ENCODE results near the gene C1QTNF2. TPM values are rescaled to one million over a fixed set of nuclear protein-coding genes. Genes with fewer than 3 reads are reported as not detected.

Gene C1QTNF2
- total RNA-seq, 2 experiments from 2014 or later = not detected

DNA sequence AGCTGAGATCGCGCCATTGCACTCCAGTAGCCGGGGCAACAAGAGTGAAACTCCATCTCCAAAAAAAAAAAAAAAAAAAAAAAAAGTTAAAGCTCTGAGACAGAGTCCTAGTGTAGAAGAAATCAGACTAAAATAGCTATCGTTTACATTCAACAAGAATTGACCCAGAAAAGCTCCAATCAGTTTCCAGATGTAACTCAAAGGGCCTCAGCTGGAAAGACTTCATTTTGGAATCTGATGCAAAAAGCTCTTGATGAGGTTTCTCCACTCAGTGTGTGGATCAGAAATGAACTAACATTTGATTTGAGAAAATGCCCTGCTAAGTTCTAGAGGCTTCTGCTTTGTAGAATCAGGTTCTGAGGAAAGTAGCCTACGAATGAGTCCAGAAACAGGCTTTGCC is 7.2 kb upstream of the C1QTNF2 start:
- POLR2A ChIA-PET = interaction anchor here (0.5 kb wide), 1 partner anchor 156 kb away, joined by 4 read pairs; no protein-coding TSS in a partner anchor
- CTCF ChIA-PET = no interaction called here

GRCh38 chr5:160376416-160376815 is 6.0 kb upstream of the C1QTNF2 start:
- CTCF ChIA-PET = interaction anchor here (0.5 kb wide), 1 partner anchor 231 kb away, joined by 3 read pairs; no protein-coding TSS in a partner anchor
- POLR2A ChIA-PET = no interaction called here

DNA sequence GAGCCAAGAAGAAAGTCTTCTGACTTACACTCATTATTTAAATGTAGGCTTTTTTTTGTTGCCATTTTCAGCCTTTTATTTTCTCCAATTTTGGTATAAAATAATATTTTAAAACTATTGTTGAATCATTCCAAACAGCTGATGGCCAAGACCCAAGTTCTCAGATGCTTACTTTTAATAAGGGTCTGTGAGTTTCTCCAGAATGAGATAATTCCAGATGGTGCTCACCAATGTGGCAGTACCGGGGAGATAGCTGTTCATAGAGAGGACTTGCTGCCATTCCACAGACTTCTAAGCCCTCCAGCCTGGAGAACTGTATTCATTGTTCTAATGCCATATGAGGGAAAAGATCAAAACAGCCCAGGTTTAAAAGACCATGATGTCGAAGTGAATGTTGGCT is 5.3 kb upstream of the C1QTNF2 start:
- POLR2A ChIA-PET = no interaction called here
- CTCF ChIA-PET = no interaction called here

GRCh38 chr5:160375166-160375565 is 4.7 kb upstream of the C1QTNF2 start:
- ChIA-PET POLR2A (no interaction called here), CTCF (no interaction called here)

- CTCF ChIA-PET = interaction anchor here (1.9 kb wide), 1 partner anchor 26 kb away, joined by 6 read pairs; no protein-coding TSS in a partner anchor
- POLR2A ChIA-PET = no interaction called here
Measured at GRCh38 chr5:160371294-160371693, 868 bp upstream of the C1QTNF2 start.

GRCh38 chr5:160370713-160371034 is 248 bp upstream of the C1QTNF2 start:
- POLR2A ChIA-PET = no interaction called here

DNA sequence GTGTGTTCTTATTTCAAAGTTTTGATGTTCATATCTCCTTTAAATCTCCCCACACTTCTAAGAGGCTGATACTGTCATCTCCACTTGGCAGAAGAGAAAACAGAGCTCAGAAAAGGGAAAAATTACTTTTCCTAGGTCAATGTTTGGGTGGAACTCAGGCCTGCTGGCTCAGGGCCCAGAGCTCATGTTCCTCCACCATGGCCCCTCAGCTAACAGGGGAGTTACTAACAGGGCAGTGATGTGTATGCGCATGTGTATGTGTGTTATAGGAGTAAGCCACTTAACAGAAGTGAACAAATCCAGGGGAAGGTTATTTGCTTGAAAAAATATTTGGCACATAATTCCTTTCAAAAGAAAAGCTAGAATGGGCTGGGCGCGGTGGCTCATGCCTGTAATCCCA is 2.5 kb downstream of the C1QTNF2 start:
- CTCF ChIA-PET = interaction anchor here (2.1 kb wide), 1 partner anchor 22 kb away, joined by 7 read pairs; no protein-coding TSS in a partner anchor
- POLR2A ChIA-PET = no interaction called here

More at GRCh38 chr5:160370713-160371034, 248 bp upstream of the C1QTNF2 start:
- CTCF ChIA-PET = interaction anchor here (0.5 to 1.9 kb wide), 3 partner anchors 26 to 352 kb away, joined by 4 to 6 read pairs (median 6); no protein-coding TSS in a partner anchor

- POLR2A ChIA-PET = interaction anchor here (0.6 kb wide), 1 partner anchor 24 kb away, joined by 3 read pairs; no protein-coding TSS in a partner anchor
- CTCF ChIA-PET = interaction anchor here (2.1 kb wide), 1 partner anchor 22 kb away, joined by 7 read pairs; no protein-coding TSS in a partner anchor
Measured at GRCh38 chr5:160367261-160367660, 3.2 kb downstream of the C1QTNF2 start.

- ChIA-PET CTCF (interaction anchor here (2.1 kb wide), 1 partner anchor 21 kb away, joined by 7 read pairs; no protein-coding TSS in a partner anchor), POLR2A (no interaction called here)
Measured at GRCh38 chr5:160366230-160366629, 4.2 kb downstream of the C1QTNF2 start.

GRCh38 chr5:160363660-160364395 is 6.6 kb downstream of the C1QTNF2 start:
- ChIA-PET CTCF (interaction anchor here (1.7 kb wide), 1 partner anchor 18 kb away, joined by 5 read pairs; no protein-coding TSS in a partner anchor), POLR2A (no interaction called here)

- POLR2A ChIA-PET = no interaction called here
- CTCF ChIA-PET = interaction anchor here (1.7 kb wide), 1 partner anchor 17 kb away, joined by 5 read pairs; no protein-coding TSS in a partner anchor
Measured at GRCh38 chr5:160363211-160363610, 7.2 kb downstream of the C1QTNF2 start.

GRCh38 chr5:160361624-160362228 is 8.7 kb downstream of the C1QTNF2 start:
- ChIA-PET POLR2A (no interaction called here), CTCF (no interaction called here)

GRCh38 chr5:160360310-160360709 is 10.1 kb downstream of the C1QTNF2 start:
- CTCF ChIA-PET = no interaction called here

GRCh38 chr5:160359816-160360215 is 10.6 kb downstream of the C1QTNF2 start:
- ChIA-PET POLR2A (no interaction called here), CTCF (no interaction called here)

More at GRCh38 chr5:160360310-160360709, 10.1 kb downstream of the C1QTNF2 start:
- POLR2A ChIA-PET = no interaction called here

DNA sequence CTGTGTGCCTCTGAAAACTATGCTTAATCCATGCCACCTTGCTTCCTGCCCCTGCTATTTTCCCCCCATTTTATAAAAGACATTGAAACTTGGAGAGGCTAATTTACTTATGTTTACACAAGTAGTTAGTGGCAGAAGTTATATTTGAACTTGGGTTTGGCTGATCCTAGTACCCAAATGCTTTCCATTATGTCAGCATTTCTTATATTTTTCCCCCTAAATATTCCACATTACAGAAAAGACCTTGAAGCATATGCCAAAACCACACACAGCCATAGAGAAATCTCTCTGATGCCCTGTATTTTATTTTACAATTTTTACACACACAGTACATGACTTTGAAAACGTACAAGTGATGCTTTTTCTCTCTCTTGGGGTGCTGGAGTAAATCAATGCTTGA is 11.2 kb downstream of the C1QTNF2 start:
- ChIA-PET POLR2A (no interaction called here), CTCF (no interaction called here)

- ChIA-PET CTCF (interaction anchor here (0.6 kb wide), 1 partner anchor 200 kb away, joined by 4 read pairs; no protein-coding TSS in a partner anchor), POLR2A (no interaction called here)
Measured at GRCh38 chr5:160357861-160358411, 12.5 kb downstream of the C1QTNF2 start.

DNA sequence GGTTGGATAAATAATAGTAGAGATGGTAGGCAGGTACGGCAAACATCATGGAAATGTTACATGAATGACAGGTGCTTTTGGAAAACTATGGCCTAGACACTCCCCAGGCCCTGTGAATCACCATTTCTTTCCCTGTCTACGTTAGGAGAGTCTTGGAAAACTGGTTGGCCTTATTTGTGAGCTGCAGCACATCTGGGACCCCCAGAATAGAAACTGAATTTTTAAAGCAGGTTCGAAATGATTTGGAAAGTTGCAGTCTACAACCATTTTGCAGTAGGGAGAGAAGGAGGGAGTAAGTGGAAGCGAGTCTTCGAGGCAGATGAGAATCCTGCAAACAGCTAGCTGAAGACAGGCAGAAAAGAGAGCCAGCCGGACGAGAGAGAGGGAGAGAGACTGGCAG is 13.0 kb downstream of the C1QTNF2 start:
- CTCF ChIA-PET = interaction anchor here (1.3 kb wide), 1 partner anchor 38 kb away, joined by 3 read pairs; no protein-coding TSS in a partner anchor
- POLR2A ChIA-PET = no interaction called here

GRCh38 chr5:160356550-160357347 is 13.7 kb downstream of the C1QTNF2 start:
- CTCF ChIA-PET = interaction anchor here (0.6 to 1.3 kb wide), 2 partner anchors 39 to 161 kb away, joined by 3 to 4 read pairs; no protein-coding TSS in a partner anchor
- POLR2A ChIA-PET = no interaction called here

DNA sequence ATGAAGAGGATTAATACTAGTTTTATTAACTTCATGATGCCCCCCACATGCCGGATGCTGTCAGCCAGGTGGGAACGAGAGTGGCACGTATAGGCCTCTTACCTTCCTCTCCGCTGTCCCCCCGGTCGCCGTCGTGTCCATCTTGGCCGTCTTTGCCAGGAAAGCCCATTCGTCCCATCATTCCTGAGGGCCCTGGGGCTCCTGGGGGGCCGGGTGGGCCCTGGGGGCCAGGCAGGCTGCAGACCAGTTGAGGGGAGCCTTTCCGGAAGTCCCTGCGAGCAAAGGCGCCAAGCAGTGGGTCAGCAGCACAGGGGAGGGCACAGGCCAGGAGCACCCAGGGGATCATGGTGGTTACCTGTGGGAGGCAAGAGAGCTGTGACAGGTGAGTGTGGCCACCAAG is 15.8 kb downstream of the C1QTNF2 start:
- ChIA-PET CTCF (no interaction called here), POLR2A (no interaction called here)

- ChIA-PET CTCF (interaction anchor here (0.6 kb wide), 1 partner anchor 831 kb away, joined by 3 read pairs; no protein-coding TSS in a partner anchor), POLR2A (no interaction called here)
Measured at GRCh38 chr5:160353379-160353778, 17.0 kb downstream of the C1QTNF2 start.
